Ovary (tissue), 9 donors: ENCODE data around the gene KLRC3. TPM values are rescaled to one million over a fixed set of nuclear protein-coding genes. Genes with fewer than 3 reads are reported as not detected.

Experiments
- DNase-seq, 5 donors: peaks; one replicate each; pipeline ENCODE4 v3.0.0-alpha.2; 2019 to 2020
- H3K27ac ChIP-seq, 2 donors: fragments of 200-600 bp; one replicate each; pipeline versions ENCODE4 v1.5.1 to v1.8.0; 2019 to 2022
- H3K27me3 ChIP-seq: fragments of 200-600 bp; one replicate; pipeline ENCODE4 v1.8.0; 2022
- H3K36me3 ChIP-seq: fragments of 200-600 bp; sonication (generic); one replicate; pipeline ENCODE4 v1.5.1; 2019
- H3K4me1 ChIP-seq: one replicate; pipeline ENCODE4 v1.8.1; 2013; ENCODE audit warnings: mild to moderate bottlenecking, moderate library complexity; ENCODE audit not compliant: insufficient read depth
- H3K4me3 ChIP-seq: fragments of 200-600 bp; sonication (generic); one replicate; pipeline ENCODE4 v1.5.1; 2017
- H3K9me3 ChIP-seq, 2 donors: fragments of 200-600 bp in 1 of 2; sonication (generic) in 1 of 2; one replicate each; pipeline versions ENCODE4 v1.5.1 to v1.8.1; 2013 to 2019; ENCODE audit warnings: mild to moderate bottlenecking in 1 of 2, moderate library complexity in 1 of 2
- EP300 ChIP-seq: sonication (generic); formaldehyde crosslinking; IDR thresholded peaks from one replicate; pipeline ENCODE4 v1.6.1; 2017; ENCODE audit warnings: antibody characterized with exemption
- POLR2A ChIP-seq: fragments of 450-650 bp; IDR thresholded peaks from one replicate; pipeline ENCODE4 v1.6.1; 2017; ENCODE audit warnings: antibody characterized with exemption, mild to moderate bottlenecking, moderate library complexity
- WGBS, 3 donors: extraction: QIAGEN DNeasy Blood & Tissue Kit in 1 of 3; methylation state at CpG; one replicate each; pipeline versions ENCODE4 v1.1.5 to v1.1.7; 2013 to 2017; 5-methylcytosine and 5-hydroxymethylcytosine counted together
- intact Hi-C, 4 donors: fragments of 100-400 bp; cut with DNase I; formaldehyde crosslinking; loops; one replicate each; pipeline versions ENCODE4 v1.11.0 to v1.15.1; 2022 to 2023
- polyA plus RNA-seq, 2 donors: library from polyadenylated mRNA; stranded (reverse); fragments of 200-250 nt in 1 of 2; fragments of 350-450 nt in 1 of 2; fragmentation: Illumina TruSeq in 1 of 2; extraction: RNeasy Lipid Tissue Mini Kit (QIAGEN cat#74804) in 1 of 2; gene quantifications; one replicate each; pipeline ENCODE4 v1.2.3, GENCODE V29; 2013 to 2014
- total RNA-seq, 7 donors: library from RNA; depleted of rRNA in 2 of 7; stranded (reverse); fragments of >200 nt in 2 of 7; fragmentation: NEBNext Ultra II Directional in 3 of 7; extraction: Animal tissue kit (Norgen Biotek cat#: 25700) in 3 of 7; gene quantifications; one replicate each; pipeline versions ENCODE4 v1.1.0 to v1.2.4, GENCODE V29; 2016 to 2023
- TF ChIP-seq, protein P1 (sequence below), 3 donors: fragments of 450-650 bp in 2 of 3; fragments of 200-600 bp in 1 of 3; IDR thresholded peaks; one replicate each; pipeline versions ENCODE4 v1.5.1 to v1.8.0; 2016 to 2022; ENCODE audit warnings: antibody characterized with exemption in 3 of 3, mild to moderate bottlenecking in 1 of 3
- donor health status: DM: no; HTN: no; CAD: no; lungs with moderate emphysema.
- donor health status: DM: no; HTN: no; CAD: no.
- donor health status: Bipolar disorder and iron deficiency.
- donor health status: DM: yes; HTN: yes; CAD: no.
- donor health status: DM: no; HTN: no; CAD: no.
- donor health status: DM: yes; HTN: yes; CAD: no.

The KLRC3 gene
- total and polyA plus RNA-seq, 9 donors, result 0.19 to 0.90 (median 0.65) TPM; not detected in 5

DNA sequence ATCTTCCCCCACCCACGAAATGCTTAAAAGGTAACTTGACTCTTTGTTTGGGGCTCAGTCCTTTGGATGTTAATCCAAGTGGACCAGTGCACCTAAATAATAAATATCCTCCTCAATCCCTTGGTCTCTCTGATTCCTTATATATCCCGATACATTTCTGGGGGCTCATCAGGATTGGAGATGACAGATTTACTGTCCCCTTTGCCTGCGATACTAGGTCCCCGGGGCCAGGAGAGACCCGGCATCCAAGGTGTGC, 56.8 kb downstream of the KLRC3 start:
- peaks cover 11% of the 10 kb centered on the region for H3K4me1 ChIP-seq
- H3K27me3 ChIP-seq, result no peaks in the 10 kb centered on the region
- H3K4me3 ChIP-seq, result peak overlapping the region; percentile 59
- no peak for DNase-seq
- H3K9me3 ChIP-seq, result no peaks in the 10 kb centered on the region
- intact Hi-C loops, result loop anchor here in 2 of 4 donors (10.0 kb wide), 3 partner anchors 149 to 499 kb away; partner anchors contain the start of genes GABARAPL1 (in 2 of the 2), CLEC2B (in 1 of the 2) and YBX3 (in 1 of the 2)
- H3K36me3 ChIP-seq, result no peaks in the 10 kb centered on the region
- WGBS, 3 donors, result 9 to 14% (median 11%) methylated on average over 5 of the region's 5 CpGs
- TF ChIP-seq EP300, result no peak
- no peak for TF ChIP-seq POLR2A
- TF ChIP-seq, protein P1, sequence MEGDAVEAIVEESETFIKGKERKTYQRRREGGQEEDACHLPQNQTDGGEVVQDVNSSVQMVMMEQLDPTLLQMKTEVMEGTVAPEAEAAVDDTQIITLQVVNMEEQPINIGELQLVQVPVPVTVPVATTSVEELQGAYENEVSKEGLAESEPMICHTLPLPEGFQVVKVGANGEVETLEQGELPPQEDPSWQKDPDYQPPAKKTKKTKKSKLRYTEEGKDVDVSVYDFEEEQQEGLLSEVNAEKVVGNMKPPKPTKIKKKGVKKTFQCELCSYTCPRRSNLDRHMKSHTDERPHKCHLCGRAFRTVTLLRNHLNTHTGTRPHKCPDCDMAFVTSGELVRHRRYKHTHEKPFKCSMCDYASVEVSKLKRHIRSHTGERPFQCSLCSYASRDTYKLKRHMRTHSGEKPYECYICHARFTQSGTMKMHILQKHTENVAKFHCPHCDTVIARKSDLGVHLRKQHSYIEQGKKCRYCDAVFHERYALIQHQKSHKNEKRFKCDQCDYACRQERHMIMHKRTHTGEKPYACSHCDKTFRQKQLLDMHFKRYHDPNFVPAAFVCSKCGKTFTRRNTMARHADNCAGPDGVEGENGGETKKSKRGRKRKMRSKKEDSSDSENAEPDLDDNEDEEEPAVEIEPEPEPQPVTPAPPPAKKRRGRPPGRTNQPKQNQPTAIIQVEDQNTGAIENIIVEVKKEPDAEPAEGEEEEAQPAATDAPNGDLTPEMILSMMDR (IDR thresholded peaks at IDR 0.05), result no peak
- H3K27ac ChIP-seq, result peak overlapping the region; percentile 91 to 96

DNA sequence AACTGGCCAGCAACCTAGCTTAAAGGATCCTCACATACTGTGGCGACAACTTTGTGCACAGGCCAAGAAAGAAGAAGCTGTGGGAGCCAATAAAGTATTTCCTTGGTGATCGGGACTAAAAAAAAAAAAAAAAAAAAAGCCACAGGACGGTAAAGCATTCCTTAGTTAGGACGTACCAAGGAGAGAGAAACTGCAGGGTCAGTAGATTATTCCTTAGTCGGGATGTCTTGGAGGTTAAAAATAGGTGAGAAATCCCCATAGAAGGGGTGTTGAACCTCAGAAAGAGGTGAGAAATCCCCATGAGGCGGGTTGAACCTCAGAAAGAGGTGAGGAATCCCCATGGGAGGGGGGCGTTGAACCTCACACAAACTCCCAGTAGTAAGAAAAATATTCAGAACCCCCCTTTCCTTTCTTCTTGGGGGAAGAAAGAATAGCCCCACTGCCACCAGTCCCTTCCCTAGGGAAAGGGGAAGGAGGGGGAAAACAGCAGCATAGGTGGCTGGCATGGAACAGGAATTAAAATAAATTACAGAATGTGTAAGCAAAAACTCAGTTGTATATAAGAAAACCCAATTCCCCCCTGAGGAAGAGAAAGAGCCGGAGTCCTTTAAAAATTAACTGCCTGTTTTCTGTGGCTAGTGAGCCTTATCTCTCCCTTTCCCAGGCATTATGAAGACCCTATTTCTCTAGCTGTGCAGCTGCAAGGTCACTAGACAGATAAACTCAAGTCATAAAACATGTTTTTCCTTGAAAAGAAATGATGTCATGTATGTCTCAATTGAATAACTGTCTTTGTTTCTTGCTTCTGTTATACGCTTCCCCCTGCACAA, 57.4 kb downstream of the KLRC3 start:
- peak overlapping the region; percentile 59 for H3K4me3 ChIP-seq
- H3K9me3 ChIP-seq, result no peaks in the 10 kb centered on the region
- peaks cover 11% of the 10 kb centered on the region for H3K4me1 ChIP-seq
- no peaks in the 10 kb centered on the region for H3K36me3 ChIP-seq
- WGBS, 3 donors, result 12 to 18% (median 15%) methylated on average over 9 of the region's 9 CpGs
- intact Hi-C loops, result loop anchor here in 2 of 4 donors (10.0 kb wide), 3 partner anchors 148 to 498 kb away; partner anchors contain the start of genes GABARAPL1 (in 2 of the 2), CLEC2B (in 1 of the 2) and YBX3 (in 1 of the 2)
- H3K27me3 ChIP-seq, result no peaks in the 10 kb centered on the region
- peak overlapping the region; percentile 91 to 96 for H3K27ac ChIP-seq
- DNase-seq, result no peak
- TF ChIP-seq POLR2A (no peak), EP300 (no peak)
- TF ChIP-seq, protein P1 (IDR thresholded peaks at IDR 0.05), result no peak

DNA sequence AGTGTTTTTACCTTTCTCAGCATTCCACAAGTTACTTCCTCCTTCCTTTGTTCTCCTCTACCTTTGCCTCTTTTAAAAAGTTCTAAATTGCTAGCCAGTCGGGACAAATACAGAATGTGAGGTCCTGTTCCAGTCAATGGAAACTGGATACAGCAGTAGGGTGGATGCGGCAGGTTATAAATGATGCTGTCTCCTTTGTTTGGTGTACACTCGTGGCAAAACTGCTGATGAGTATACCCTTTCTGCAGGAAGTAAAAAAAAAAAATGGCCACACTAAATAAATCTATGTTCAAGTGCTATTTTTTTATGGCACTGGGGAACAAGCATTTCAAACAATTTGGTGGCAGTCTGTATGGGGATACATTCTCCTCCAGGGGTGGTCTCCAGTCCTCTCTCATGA, 58.1 kb downstream of the KLRC3 start:
- H3K4me3 ChIP-seq, result no peak overlapping the region
- no peak for DNase-seq
- intact Hi-C loops, result loop anchor here in 2 of 4 donors (10.0 kb wide), 3 partner anchors 148 to 498 kb away; partner anchors contain the start of genes GABARAPL1 (in 2 of the 2), CLEC2B (in 1 of the 2) and YBX3 (in 1 of the 2)
- 65 to 67% (median 67%) methylated on average over 3 of the region's 3 CpGs for WGBS, 3 donors
- H3K36me3 ChIP-seq, result no peaks in the 10 kb centered on the region
- peak overlapping the region; percentile 91 to 96 for H3K27ac ChIP-seq
- peaks cover 9% of the 10 kb centered on the region for H3K4me1 ChIP-seq
- H3K9me3 ChIP-seq, result no peaks in the 10 kb centered on the region
- TF ChIP-seq, protein P1 (IDR thresholded peaks at IDR 0.05), result no peak
- TF ChIP-seq POLR2A (no peak), EP300 (no peak)
- H3K27me3 ChIP-seq, result no peaks in the 10 kb centered on the region

Other genes starting within 250 kb of the KLRC3 start
- gene OLR1, start 248.5 kb downstream of the KLRC3 start, total RNA-seq, result 10 to 100 TPM in 1 of 7 donors, 1 to 10 TPM in 3, under 1 TPM in 3; 0.71 to 12.3 (median 1.1) TPM
- gene OLR1, start 248.5 kb downstream of the KLRC3 start, polyA plus RNA-seq, result under 1 TPM; 0.10 to 0.48 TPM
- gene TMEM52B, start 241.6 kb downstream of the KLRC3 start, total RNA-seq, result under 1 TPM in 2 of 7 donors, not detected in 5; 0.07 to 0.69 TPM
- gene TMEM52B, start 241.6 kb downstream of the KLRC3 start, polyA plus RNA-seq, result under 1 TPM; 0.04 to 0.10 TPM
- 100 to 1,000 TPM in 2 of 7 donors, 10 to 100 TPM in 5; 53.1 to 139 (median 96.1) TPM for gene GABARAPL1, start 207.7 kb downstream of the KLRC3 start, total RNA-seq
- gene GABARAPL1, start 207.7 kb downstream of the KLRC3 start, polyA plus RNA-seq, result 100 to 1,000 TPM in 1 of 2 donors, 10 to 100 TPM in 1; 58.7 to 186 TPM
- 1 to 10 TPM in 4 of 7 donors, under 1 TPM in 3; 0.33 to 1.8 (median 1.2) TPM for gene KLRD1, start 112.7 kb downstream of the KLRC3 start, total RNA-seq
- 1 to 10 TPM in 1 of 2 donors, under 1 TPM in 1; 0.12 to 3.8 TPM for gene KLRD1, start 112.7 kb downstream of the KLRC3 start, polyA plus RNA-seq
- 1 to 10 TPM in 2 of 7 donors, under 1 TPM in 5; 0.12 to 2.1 (median 0.35) TPM for gene KLRK1, start 30.6 kb downstream of the KLRC3 start, total RNA-seq
- gene KLRK1, start 30.6 kb downstream of the KLRC3 start, polyA plus RNA-seq, result 1 to 10 TPM in 1 of 2 donors, under 1 TPM in 1; 0.54 to 6.3 TPM
- under 1 TPM in 1 of 7 donors, not detected in 6; 0.60 TPM for gene KLRC4, start 10.8 kb downstream of the KLRC3 start, total RNA-seq
- gene KLRC4, start 10.8 kb downstream of the KLRC3 start, polyA plus RNA-seq, result under 1 TPM in 1 of 2 donors, not detected in 1; 0.30 TPM
- 1 to 10 TPM in 2 of 7 donors, under 1 TPM in 3, not detected in 2; 0.23 to 2.6 (median 0.57) TPM for gene KLRC2, start 15.4 kb upstream of the KLRC3 start, total RNA-seq
- gene KLRC2, start 15.4 kb upstream of the KLRC3 start, polyA plus RNA-seq, result under 1 TPM; 0.15 to 0.28 TPM
- gene KLRC1, start 32.8 kb upstream of the KLRC3 start, total RNA-seq, result under 1 TPM in 5 of 7 donors, not detected in 2; 0.30 to 0.71 (median 0.52) TPM
- gene KLRC1, start 32.8 kb upstream of the KLRC3 start, polyA plus RNA-seq, result under 1 TPM; 0.17 to 0.73 TPM
- gene EIF2S3B, start 85.3 kb upstream of the KLRC3 start, total RNA-seq, result 1 to 10 TPM in 4 of 7 donors, under 1 TPM in 3; 0.23 to 4.5 (median 1.1) TPM
- gene EIF2S3B, start 85.3 kb upstream of the KLRC3 start, polyA plus RNA-seq, result 1 to 10 TPM in 1 of 2 donors, under 1 TPM in 1; 0.46 to 1.5 TPM
- 10 to 100 TPM in 6 of 7 donors, 1 to 10 TPM in 1; 8.5 to 25.9 (median 19.1) TPM for gene MAGOHB, start 193.0 kb upstream of the KLRC3 start, total RNA-seq
- gene MAGOHB, start 193.0 kb upstream of the KLRC3 start, polyA plus RNA-seq, result 10 to 100 TPM; 14.1 to 20.4 TPM